HG03108 (cell line): ENCODE results near the gene CHPF.
A peak's percentile ranks its signal among the peaks of the same experiment; 100 is the strongest.

Experiments used
- ATAC-seq: cut with Tn5 transposase; IDR thresholded peaks from one replicate; pipeline ENCODE4 v1.9.1; 2021; ENCODE audit warnings: moderate library complexity; ENCODE audit not compliant: unreplicated experiment

The CHPF gene

DNA sequence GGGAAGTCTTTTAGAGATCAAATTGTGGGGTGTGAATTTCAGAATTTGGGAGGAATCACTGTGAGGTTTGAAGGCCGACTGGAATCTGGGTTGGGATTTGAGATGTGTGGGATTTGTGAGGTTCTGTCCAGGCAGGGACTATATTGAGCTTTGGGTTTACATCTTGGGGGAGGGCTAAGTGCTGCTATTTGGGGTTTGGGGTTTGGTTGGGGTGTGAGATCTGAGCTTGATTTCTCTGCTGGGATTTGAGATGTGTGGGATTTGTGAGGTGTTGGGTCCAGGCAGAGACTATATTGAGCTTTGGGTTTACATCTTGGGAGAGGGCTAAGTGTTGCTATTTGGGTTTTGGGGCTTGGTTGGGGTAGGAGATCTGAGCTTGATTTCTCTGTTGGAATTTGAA lies 44.1 kb downstream of the CHPF start:
- no peak for ATAC-seq

- no peak for ATAC-seq
Observed at GRCh38 chr2:219499058-219499307, 44.6 kb downstream of the CHPF start.

- peak; percentile 91 for ATAC-seq
Observed at GRCh38 chr2:219498280-219499057, 45.1 kb downstream of the CHPF start, which contains the start of gene GMPPA. Gene GMPPA, plus strand, starts transcription at chr2:219498891. Its CDS starts 1,085 bp downstream, at chr2:219499976.

DNA sequence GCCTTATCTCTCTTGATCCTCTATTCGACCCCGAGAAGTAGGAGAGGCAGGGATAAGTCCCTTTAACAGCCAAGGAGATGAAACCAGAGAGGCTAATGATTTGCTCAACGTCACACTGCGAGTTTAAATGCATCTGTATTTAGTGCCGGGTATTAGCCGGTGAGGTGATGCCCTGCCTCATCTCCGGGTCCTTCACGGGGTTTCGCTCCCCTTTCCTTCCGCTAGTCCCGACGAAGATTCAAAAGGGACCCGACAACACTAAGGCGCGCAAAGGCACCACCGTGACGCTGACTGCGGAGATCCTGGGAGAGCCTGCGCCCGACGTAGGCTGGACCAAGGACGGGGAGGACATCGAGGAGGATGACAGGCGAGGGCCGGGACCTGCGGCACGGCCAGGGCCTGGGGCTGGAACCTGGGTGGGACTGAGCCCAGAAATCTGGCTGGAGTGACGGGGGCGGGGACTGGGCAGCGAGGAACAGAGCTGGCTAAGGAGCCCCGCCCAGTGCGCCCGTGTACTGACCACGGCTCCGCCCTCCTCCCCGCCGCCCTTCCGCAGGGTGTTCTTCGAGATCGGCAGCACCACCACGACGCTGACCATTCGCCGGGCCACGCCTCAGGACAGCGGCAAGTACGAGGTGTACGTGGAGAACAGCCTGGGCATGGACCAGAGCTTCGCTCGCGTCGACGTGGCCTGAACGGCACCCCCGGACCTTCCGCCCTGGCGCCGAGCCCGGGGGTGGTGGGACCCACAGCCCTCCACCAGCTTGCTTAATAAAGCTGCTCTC lies 45.9 kb downstream of the CHPF start:
- peak; percentile 32 for ATAC-seq

DNA sequence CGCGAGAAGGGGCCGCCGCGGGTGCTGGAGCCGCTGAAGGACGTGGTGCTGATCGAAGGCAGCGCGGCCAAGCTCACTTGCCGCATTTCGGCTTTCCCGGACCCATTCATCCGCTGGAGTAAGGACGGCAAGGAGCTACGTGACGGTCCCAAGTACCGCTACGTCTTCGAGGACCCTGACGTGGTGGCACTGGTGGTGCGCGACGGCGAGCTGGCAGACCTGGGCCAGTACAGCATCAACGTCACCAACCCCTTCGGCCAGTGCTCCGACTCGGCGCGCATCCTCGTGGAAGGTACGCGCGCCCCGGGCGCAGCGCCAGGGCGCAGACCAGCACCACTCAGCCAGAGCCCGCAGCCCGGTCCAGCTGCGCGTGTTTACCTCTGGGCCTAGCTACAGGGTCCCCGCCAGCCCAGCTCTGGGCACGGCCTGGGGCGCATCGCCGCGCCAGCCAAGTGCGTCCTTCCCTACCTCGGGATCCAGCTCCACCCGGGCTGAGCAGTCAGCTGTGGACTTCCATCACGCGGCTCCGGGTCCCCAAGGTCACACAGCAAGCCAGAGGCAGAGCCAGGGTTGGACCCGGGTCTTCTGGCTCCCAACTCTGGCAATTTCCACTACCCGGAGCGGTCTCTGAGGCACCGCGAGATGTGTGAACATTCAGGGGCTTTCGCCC lies 46.6 kb downstream of the CHPF start:
- ATAC-seq: no peak

DNA sequence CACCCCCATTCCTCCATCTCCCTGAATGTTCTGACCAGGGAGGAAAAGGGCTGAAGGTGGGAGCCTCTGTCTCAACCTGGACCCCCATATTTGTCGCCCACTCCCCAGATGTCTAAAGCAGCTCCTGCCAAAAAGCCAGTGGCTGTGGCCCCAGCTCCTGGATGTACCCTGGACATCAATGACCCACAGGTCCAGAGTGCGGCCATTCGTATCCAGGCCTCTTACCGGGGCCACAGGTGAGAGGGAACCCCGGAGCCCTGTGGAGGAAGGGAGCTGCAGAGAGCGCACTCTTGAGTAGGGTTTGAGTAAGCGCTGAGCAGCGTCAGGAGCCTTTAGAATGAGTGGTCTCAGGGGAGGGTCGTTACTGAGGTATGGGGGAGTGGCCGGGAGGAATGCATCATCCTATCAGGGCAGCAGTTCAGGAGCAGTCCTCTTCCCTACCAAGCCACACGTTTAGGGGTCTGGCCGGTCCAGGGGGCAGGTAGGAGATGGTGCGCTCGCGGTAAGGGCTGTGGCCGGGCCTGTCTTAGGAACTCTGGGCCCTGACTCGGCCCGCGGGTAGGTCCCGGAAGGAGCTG lies 47.3 kb downstream of the CHPF start:
- ATAC-seq: no peak

GRCh38 chr2:219495531-219496122 lies 48.0 kb downstream of the CHPF start:
- ATAC-seq: no peak

GRCh38 chr2:219494952-219495530 lies 48.6 kb downstream of the CHPF start:
- ATAC-seq: no peak

- ATAC-seq: no peak
Observed at GRCh38 chr2:219493086-219493485, 50.5 kb downstream of the CHPF start.

DNA sequence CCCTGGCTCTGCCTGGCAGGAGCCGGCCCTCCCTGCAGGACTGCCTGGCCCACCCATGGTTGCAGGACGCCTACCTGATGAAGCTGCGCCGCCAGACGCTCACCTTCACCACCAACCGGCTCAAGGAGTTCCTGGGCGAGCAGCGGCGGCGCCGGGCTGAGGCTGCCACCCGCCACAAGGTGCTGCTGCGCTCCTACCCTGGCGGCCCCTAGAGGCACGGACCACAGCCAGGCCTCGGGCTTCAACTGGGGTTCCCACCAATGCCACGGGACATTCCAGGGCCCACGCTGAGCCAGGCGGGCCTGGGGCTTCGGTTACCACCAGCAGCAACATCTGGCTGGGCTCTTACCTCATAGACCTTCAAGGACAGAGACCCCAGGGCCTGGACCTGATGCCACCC lies 51.0 kb downstream of the CHPF start:
- no peak for ATAC-seq

DNA sequence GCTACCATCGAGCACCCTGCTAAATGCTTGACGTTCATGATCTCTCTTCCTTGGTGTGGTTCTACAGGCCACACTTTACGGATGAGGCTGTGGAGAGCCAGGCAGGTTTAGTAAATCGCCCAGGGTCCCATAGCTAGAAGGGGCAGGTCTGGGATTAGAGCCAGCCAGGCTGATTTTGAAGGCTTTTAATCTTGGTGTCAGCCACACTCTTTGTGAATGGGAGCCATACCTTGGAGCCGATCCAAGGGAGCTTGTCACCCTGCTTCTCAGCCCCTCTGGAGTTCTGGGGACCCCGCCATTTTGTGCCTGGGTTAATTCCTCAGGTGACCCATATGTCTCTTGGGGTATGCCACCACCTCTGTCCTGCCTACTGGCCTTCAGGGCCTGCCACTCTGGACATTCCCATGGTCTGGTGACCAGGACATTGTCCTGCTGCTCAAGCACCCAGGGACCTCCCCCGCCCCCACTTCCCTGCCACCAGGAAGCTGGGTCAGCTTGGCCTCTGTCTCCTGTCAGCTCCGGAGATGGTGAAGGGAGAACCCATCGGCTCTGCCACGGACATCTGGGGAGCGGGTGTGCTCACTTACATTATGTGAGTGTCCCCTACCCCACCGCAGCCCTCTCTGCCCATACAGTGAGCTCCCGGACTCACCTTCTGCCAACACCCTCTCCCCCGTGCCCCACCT lies 52.2 kb downstream of the CHPF start:
- ATAC-seq: no peak

- ATAC-seq: no peak
Observed at GRCh38 chr2:219490600-219491130, 52.9 kb downstream of the CHPF start.

GRCh38 chr2:219490186-219490585 lies 53.4 kb downstream of the CHPF start:
- no peak for ATAC-seq

DNA sequence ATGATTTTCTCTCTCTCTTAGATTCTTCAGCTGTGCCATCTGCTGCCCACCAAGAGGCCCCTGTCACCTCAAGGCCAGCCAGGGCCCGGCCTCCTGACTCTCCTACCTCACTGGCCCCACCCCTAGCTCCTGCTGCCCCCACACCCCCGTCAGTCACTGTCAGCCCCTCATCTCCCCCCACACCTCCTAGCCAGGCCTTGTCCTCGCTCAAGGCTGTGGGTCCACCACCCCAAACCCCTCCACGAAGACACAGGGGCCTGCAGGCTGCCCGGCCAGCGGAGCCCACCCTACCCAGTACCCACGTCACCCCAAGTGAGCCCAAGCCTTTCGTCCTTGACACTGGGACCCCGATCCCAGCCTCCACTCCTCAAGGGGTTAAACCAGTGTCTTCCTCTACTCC lies 54.3 kb downstream of the CHPF start:
- ATAC-seq: no peak
